KOPT-K1 (cell line): ENCODE data around the gene CHDH.

Experiments
- H3K27ac ChIP-seq: fragments of 200-600 bp; sonication (generic); 2 replicates; pipeline ENCODE4 v1.5.1; 2016; ENCODE audit warnings: antibody characterized with exemption, mild to moderate bottlenecking, low read depth, low read length; ENCODE audit not compliant: poor library complexity, severe bottlenecking
- H3K36me3 ChIP-seq: fragments of 200-600 bp; sonication (generic); 2 replicates; pipeline ENCODE4 v1.5.1; 2017; ENCODE audit warnings: antibody characterized with exemption, mild to moderate bottlenecking, low read length, moderate library complexity; ENCODE audit not compliant: insufficient read depth
- H3K9me3 ChIP-seq: fragments of 200-600 bp; sonication (generic); 2 replicates; pipeline ENCODE4 v1.5.1; 2017; ENCODE audit warnings: antibody characterized with exemption, low read length, mild to moderate bottlenecking; ENCODE audit not compliant: insufficient read depth, poor library complexity, severe bottlenecking

The CHDH gene

GRCh38 chr3:53811143-53811927, 34.9 kb downstream of the CHDH start:
- Histone ChIP-seq H3K27ac (no peak overlapping the region), H3K9me3 (no peaks in the 10 kb centered on the region), H3K36me3 (no peaks in the 10 kb centered on the region)

- Histone ChIP-seq H3K9me3 (no peaks in the 10 kb centered on the region), H3K36me3 (no peaks in the 10 kb centered on the region), H3K27ac (no peak overlapping the region)
Measured at GRCh38 chr3:53809764-53810400, 36.3 kb downstream of the CHDH start.

- no peaks in the 10 kb centered on the region for H3K36me3 ChIP-seq
- H3K9me3 ChIP-seq = no peaks in the 10 kb centered on the region
- no peak overlapping the region for H3K27ac ChIP-seq
Measured at GRCh38 chr3:53809267-53809666, 37.0 kb downstream of the CHDH start.

GRCh38 chr3:53808496-53808895, 37.7 kb downstream of the CHDH start:
- H3K27ac ChIP-seq = no peak overlapping the region
- no peaks in the 10 kb centered on the region for H3K9me3 ChIP-seq

GRCh38 chr3:53807117-53807810, 39.0 kb downstream of the CHDH start:
- H3K36me3 ChIP-seq = no peaks in the 10 kb centered on the region
- H3K27ac ChIP-seq = no peak overlapping the region
- H3K9me3 ChIP-seq = no peaks in the 10 kb centered on the region

More at GRCh38 chr3:53808496-53808895, 37.7 kb downstream of the CHDH start:
- H3K36me3 ChIP-seq = no peaks in the 10 kb centered on the region

GRCh38 chr3:53806182-53807116, 39.8 kb downstream of the CHDH start:
- H3K9me3 ChIP-seq = no peaks in the 10 kb centered on the region
- no peak overlapping the region for H3K27ac ChIP-seq
- H3K36me3 ChIP-seq = no peaks in the 10 kb centered on the region

- H3K27ac ChIP-seq = peak overlapping the region; percentile 30
- H3K36me3 ChIP-seq = no peaks in the 10 kb centered on the region
- no peaks in the 10 kb centered on the region for H3K9me3 ChIP-seq
Measured at GRCh38 chr3:53805463-53806159, 40.6 kb downstream of the CHDH start.

GRCh38 chr3:53804697-53805462, 41.3 kb downstream of the CHDH start:
- Histone ChIP-seq H3K27ac (peak overlapping the region; percentile 30), H3K9me3 (no peaks in the 10 kb centered on the region), H3K36me3 (no peaks in the 10 kb centered on the region)

GRCh38 chr3:53803816-53804695, 42.2 kb downstream of the CHDH start:
- Histone ChIP-seq H3K27ac (no peak overlapping the region), H3K9me3 (no peaks in the 10 kb centered on the region), H3K36me3 (no peaks in the 10 kb centered on the region)

GRCh38 chr3:53803124-53803815, 42.9 kb downstream of the CHDH start:
- Histone ChIP-seq H3K9me3 (no peaks in the 10 kb centered on the region), H3K36me3 (no peaks in the 10 kb centered on the region)

GRCh38 chr3:53802256-53802880, 43.9 kb downstream of the CHDH start:
- no peaks in the 10 kb centered on the region for H3K9me3 ChIP-seq
- no peaks in the 10 kb centered on the region for H3K36me3 ChIP-seq
- no peak overlapping the region for H3K27ac ChIP-seq

More at GRCh38 chr3:53803124-53803815, 42.9 kb downstream of the CHDH start:
- no peak overlapping the region for H3K27ac ChIP-seq

GRCh38 chr3:53801319-53801718, 44.9 kb downstream of the CHDH start:
- Histone ChIP-seq H3K27ac (no peak overlapping the region), H3K9me3 (no peaks in the 10 kb centered on the region), H3K36me3 (no peaks in the 10 kb centered on the region)
